HG03060 (cell line): ENCODE measurements around the gene IGHMBP2.

Experiments
- ATAC-seq: cut with Tn5 transposase; IDR thresholded peaks from one replicate; pipeline ENCODE4 v1.9.1; 2021; ENCODE audit warnings: low read depth, moderate number of reproducible peaks; ENCODE audit not compliant: unreplicated experiment

Gene IGHMBP2

GRCh38 chr11:68938816-68939582 lies 35.3 kb downstream of the IGHMBP2 start:
- ATAC-seq: no peak

GRCh38 chr11:68939583-68940555 lies 36.2 kb downstream of the IGHMBP2 start:
- no peak for ATAC-seq

- no peak for ATAC-seq
Observed at GRCh38 chr11:68940651-68941323, 37.1 kb downstream of the IGHMBP2 start.

- no peak for ATAC-seq
Observed at GRCh38 chr11:68941324-68942094, 37.8 kb downstream of the IGHMBP2 start.

- no peak for ATAC-seq
Observed at GRCh38 chr11:68942095-68942620, 38.5 kb downstream of the IGHMBP2 start.

GRCh38 chr11:68942751-68943271 lies 39.1 kb downstream of the IGHMBP2 start:
- ATAC-seq: no peak

GRCh38 chr11:68946416-68947090 lies 42.9 kb downstream of the IGHMBP2 start:
- no peak for ATAC-seq

GRCh38 chr11:68947151-68947550 lies 43.5 kb downstream of the IGHMBP2 start:
- ATAC-seq: no peak

GRCh38 chr11:68948496-68948895 lies 44.8 kb downstream of the IGHMBP2 start:
- no peak for ATAC-seq

GRCh38 chr11:68948935-68949334 lies 45.2 kb downstream of the IGHMBP2 start:
- no peak for ATAC-seq

- ATAC-seq: no peak
Observed at GRCh38 chr11:68950270-68950669, 46.6 kb downstream of the IGHMBP2 start.

- no peak for ATAC-seq
Observed at GRCh38 chr11:68950762-68951161, 47.1 kb downstream of the IGHMBP2 start.

- ATAC-seq: no peak
Observed at GRCh38 chr11:68954836-68955606, 51.3 kb downstream of the IGHMBP2 start.

- ATAC-seq: no peak
Observed at GRCh38 chr11:68955607-68955958, 51.9 kb downstream of the IGHMBP2 start.

GRCh38 chr11:68956142-68956541 lies 52.5 kb downstream of the IGHMBP2 start:
- ATAC-seq: no peak

- ATAC-seq: no peak
Observed at GRCh38 chr11:68956547-68957254, 53.0 kb downstream of the IGHMBP2 start.

GRCh38 chr11:68958211-68958610 lies 54.5 kb downstream of the IGHMBP2 start:
- no peak for ATAC-seq
